IPS-18c (cell line): ENCODE data around the gene SLC18A3.

Experiments
- H3K4me3 ChIP-seq: 2 replicates; pipeline ENCODE4 v1.7.0; 2013; ENCODE audit warnings: low read depth, mild to moderate bottlenecking, low read length, moderate library complexity; ENCODE audit not compliant: insufficient read depth
- H3K9me3 ChIP-seq: one replicate; pipeline ENCODE4 v1.6.1; 2013; ENCODE audit warnings: mild to moderate bottlenecking, low read length, moderate library complexity; ENCODE audit not compliant: control insufficient read depth, insufficient read depth

SLC18A3 gene

GRCh38 chr10:49593998-49594397 is 16.1 kb upstream of the SLC18A3 start:
- Histone ChIP-seq H3K4me3 (no peak overlapping the region), H3K9me3 (no peaks in the 10 kb centered on the region)

- H3K9me3 ChIP-seq: no peaks in the 10 kb centered on the region
- no peak overlapping the region for H3K4me3 ChIP-seq
Observed at GRCh38 chr10:49594594-49594993, 15.5 kb upstream of the SLC18A3 start.

- Histone ChIP-seq H3K9me3 (no peaks in the 10 kb centered on the region), H3K4me3 (no peak overlapping the region)
Observed at GRCh38 chr10:49595003-49595712, 15.0 kb upstream of the SLC18A3 start.

GRCh38 chr10:49595713-49596492 is 14.2 kb upstream of the SLC18A3 start:
- no peak overlapping the region for H3K4me3 ChIP-seq

GRCh38 chr10:49596493-49596809 is 13.7 kb upstream of the SLC18A3 start:
- H3K4me3 ChIP-seq: no peak overlapping the region
- no peaks in the 10 kb centered on the region for H3K9me3 ChIP-seq

More at GRCh38 chr10:49595713-49596492, 14.2 kb upstream of the SLC18A3 start:
- H3K9me3 ChIP-seq: no peaks in the 10 kb centered on the region

GRCh38 chr10:49596836-49597235 is 13.3 kb upstream of the SLC18A3 start:
- no peaks in the 10 kb centered on the region for H3K9me3 ChIP-seq
- no peak overlapping the region for H3K4me3 ChIP-seq

GRCh38 chr10:49597426-49598163 is 12.5 kb upstream of the SLC18A3 start:
- Histone ChIP-seq H3K9me3 (no peaks in the 10 kb centered on the region), H3K4me3 (no peak overlapping the region)

- no peaks in the 10 kb centered on the region for H3K9me3 ChIP-seq
Observed at GRCh38 chr10:49598164-49598856, 11.8 kb upstream of the SLC18A3 start.

GRCh38 chr10:49598986-49599385 is 11.1 kb upstream of the SLC18A3 start:
- no peaks in the 10 kb centered on the region for H3K9me3 ChIP-seq

More at GRCh38 chr10:49598164-49598856, 11.8 kb upstream of the SLC18A3 start:
- H3K4me3 ChIP-seq: no peak overlapping the region

GRCh38 chr10:49599546-49599945 is 10.6 kb upstream of the SLC18A3 start:
- H3K9me3 ChIP-seq: no peaks in the 10 kb centered on the region

More at GRCh38 chr10:49598986-49599385, 11.1 kb upstream of the SLC18A3 start:
- no peak overlapping the region for H3K4me3 ChIP-seq

GRCh38 chr10:49600046-49600445 is 10.1 kb upstream of the SLC18A3 start:
- H3K4me3 ChIP-seq: no peak overlapping the region
- H3K9me3 ChIP-seq: no peaks in the 10 kb centered on the region

More at GRCh38 chr10:49599546-49599945, 10.6 kb upstream of the SLC18A3 start:
- no peak overlapping the region for H3K4me3 ChIP-seq

- Histone ChIP-seq H3K4me3 (no peak overlapping the region), H3K9me3 (no peaks in the 10 kb centered on the region)
Observed at GRCh38 chr10:49600781-49601400, 9.2 kb upstream of the SLC18A3 start.

GRCh38 chr10:49601857-49602256 is 8.3 kb upstream of the SLC18A3 start:
- no peak overlapping the region for H3K4me3 ChIP-seq
- H3K9me3 ChIP-seq: no peaks in the 10 kb centered on the region

- Histone ChIP-seq H3K9me3 (no peaks in the 10 kb centered on the region), H3K4me3 (no peak overlapping the region)
Observed at GRCh38 chr10:49602380-49603023, 7.6 kb upstream of the SLC18A3 start.

GRCh38 chr10:49605216-49605938 is 4.7 kb upstream of the SLC18A3 start:
- no peak overlapping the region for H3K4me3 ChIP-seq
- peaks cover 4% of the 10 kb centered on the region for H3K9me3 ChIP-seq

GRCh38 chr10:49605939-49606509 is 4.1 kb upstream of the SLC18A3 start:
- H3K4me3 ChIP-seq: no peak overlapping the region
- peaks cover 4% of the 10 kb centered on the region for H3K9me3 ChIP-seq
